HG02642 (cell line): ENCODE data around the gene SUGCT.

Experiments used
- ATAC-seq: cut with Tn5 transposase; IDR thresholded peaks from one replicate; pipeline ENCODE4 v1.9.1; 2021; ENCODE audit warnings: mild to moderate bottlenecking; ENCODE audit not compliant: unreplicated experiment, poor library complexity

The SUGCT gene

GRCh38 chr7:40500219-40500618 lies 365.4 kb downstream of the SUGCT start:
- no peak for ATAC-seq

GRCh38 chr7:40502359-40502758 lies 367.6 kb downstream of the SUGCT start:
- ATAC-seq, result no peak

DNA sequence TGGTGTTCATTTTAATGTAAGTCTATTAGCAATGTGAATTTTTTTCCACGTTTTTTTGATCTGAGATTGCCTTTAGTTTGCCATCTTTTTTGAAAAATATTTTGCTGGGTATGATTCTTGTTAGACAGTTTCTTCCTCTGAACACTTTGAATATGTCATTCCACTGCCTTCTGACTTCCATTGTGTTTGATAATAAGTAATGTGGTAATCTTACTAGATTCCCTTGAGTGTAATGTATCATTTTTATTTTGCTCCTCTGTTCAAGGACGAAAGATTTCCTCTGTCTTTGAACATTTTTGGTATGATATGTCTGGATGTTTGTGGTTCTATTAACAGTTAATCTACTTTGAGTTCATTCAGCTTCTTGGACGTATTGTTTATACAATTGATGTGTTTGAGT lies 371.4 kb downstream of the SUGCT start:
- ATAC-seq, result no peak

- no peak for ATAC-seq
Measured at GRCh38 chr7:40507166-40507565, 372.4 kb downstream of the SUGCT start.

DNA sequence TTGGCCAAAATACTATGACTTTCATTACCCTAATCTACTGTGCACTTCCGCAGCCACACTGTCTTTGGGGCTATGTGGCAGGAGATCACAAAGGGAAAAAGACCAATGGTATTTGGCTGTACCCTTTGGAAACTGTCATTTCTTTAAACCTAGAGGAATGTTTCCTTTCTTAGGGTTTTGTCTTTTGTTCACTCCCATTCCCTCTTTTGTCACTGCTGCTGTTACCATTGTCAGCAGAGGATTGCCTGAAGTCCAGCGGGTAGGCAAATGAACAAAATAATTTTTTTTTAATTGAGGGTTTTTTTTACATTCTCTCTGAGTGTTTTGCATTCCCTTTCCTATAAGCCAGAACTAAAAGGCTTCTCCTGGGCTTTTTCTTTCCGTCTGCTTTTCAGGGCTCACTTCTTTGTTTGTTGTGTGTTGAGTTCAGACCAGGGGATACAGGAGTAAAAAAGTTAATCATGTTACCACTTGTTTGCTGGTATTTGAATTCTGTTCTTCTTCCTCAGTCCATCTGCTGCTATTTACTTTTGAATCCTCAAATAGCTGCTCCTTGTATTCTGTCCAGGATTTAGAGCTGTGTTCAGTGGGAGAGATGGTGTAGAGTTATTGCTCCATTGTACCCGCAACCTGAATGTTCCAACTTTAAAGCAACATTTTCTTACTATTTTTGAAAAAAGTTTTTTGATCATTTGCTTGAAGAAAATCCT lies 374.6 kb downstream of the SUGCT start:
- no peak for ATAC-seq

DNA sequence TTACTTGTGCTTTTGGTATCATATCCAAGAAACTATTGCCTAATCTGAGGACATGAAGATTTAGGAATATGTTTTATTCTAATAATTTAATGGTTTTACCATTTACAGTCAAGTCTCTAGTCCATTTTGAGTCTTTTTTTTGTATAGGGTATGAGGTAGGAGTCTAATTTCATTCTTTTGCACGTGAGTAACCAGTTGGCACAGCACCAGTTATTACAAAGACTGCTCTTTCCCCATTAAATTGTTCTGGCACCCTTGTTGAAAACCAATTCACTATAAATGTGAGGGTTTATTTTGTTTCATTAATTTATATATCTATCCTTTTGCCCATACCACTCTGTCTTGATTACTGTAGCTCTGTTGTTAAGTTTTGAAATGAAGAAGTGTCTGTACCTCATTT lies 381.6 kb downstream of the SUGCT start:
- no peak for ATAC-seq

DNA sequence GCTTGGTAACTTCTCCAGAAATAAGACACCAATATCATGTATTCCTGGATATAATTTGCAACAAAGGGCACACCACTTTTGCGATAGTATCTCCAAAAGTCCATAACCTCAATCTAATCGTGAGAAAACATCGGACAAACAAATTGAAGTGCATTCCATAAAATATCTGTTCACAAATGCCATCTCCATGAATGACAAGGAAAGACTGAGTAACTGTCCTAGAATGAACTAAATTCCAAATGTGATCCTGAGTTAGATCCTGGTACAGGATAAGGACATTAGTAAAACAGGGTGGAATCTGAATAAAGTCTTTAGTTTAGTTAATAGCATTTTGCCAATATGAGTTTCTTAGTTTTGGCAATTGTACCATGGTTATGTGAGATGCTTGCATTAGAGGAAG lies 384.2 kb downstream of the SUGCT start:
- ATAC-seq, result no peak

- no peak for ATAC-seq
Measured at GRCh38 chr7:40520986-40521738, 386.4 kb downstream of the SUGCT start.

GRCh38 chr7:40525764-40526163 lies 391.0 kb downstream of the SUGCT start:
- no peak for ATAC-seq

DNA sequence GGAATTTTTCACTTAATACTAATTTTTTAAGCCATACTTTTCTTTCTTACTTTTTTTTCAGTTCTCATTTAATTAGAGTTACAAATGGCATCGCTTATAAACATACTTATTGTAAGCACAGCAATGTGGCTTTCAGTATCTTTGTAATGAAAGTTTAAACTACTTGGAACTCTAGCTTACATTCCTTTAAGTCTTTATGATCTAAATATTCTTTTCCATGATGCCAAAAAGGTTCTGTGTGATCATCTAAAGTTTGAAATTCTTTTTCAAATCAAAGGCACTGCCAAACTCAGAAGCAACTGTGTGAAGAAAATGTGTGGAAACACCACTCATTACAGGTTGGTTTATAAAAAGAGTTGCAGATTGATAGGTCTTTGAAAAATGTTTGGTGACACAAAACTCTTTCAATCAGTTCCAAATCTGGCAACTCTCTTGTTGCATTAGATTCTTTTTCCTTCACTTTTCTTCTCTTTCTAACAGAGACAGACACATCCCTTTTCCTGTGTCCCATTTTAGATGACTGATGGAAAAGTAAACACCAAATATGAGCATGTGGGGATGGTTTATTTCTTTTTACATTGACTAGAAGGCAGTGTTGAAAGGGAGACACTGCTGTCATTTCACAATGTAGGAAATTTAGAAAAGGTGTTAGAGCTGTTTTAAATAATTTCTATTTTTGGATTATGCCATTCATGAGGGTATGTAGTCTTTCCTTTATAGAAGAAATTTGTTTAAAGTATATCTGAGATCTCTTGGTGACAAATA lies 392.3 kb downstream of the SUGCT start:
- ATAC-seq, result no peak

- ATAC-seq, result no peak
Measured at GRCh38 chr7:40527723-40528122, 392.9 kb downstream of the SUGCT start.

GRCh38 chr7:40530292-40530691 lies 395.5 kb downstream of the SUGCT start:
- no peak for ATAC-seq

DNA sequence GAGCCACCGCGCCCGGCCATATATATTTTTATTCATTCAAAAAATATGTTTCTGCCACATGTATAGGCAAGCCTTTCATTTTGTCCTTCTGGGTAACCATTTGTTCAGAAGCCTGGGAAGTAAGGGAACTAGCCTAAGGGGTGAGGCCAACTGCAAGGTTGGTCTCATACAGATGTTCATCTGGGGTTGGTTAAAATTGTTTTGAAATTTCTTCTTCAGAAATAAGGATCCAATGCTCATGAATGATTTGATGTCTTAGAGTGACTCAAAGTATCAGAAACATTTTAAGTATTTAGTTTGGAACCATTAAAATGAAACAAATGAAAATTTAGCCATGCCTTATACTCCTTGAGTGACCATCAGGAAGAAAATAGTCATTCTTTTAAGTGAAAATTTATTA lies 397.2 kb downstream of the SUGCT start:
- ATAC-seq, result no peak

DNA sequence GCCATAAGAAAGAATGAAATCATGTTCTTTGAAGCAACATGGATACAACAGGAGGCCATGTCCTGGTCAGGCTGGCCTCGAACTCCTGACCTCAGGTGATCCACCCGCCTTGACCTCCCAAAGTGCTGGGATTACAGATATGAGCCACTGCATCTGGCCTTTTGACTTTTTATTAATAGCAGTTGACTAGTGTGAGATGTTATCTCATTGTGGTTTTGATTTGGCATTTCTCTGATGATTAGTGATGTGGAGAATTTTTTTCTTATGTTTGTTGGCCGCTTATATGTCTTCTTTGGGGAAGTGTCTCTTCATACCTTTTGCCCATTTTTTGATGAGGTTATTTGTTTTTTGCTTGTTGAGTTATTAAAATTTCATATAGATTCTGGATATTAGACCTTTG lies 400.9 kb downstream of the SUGCT start:
- ATAC-seq, result no peak

DNA sequence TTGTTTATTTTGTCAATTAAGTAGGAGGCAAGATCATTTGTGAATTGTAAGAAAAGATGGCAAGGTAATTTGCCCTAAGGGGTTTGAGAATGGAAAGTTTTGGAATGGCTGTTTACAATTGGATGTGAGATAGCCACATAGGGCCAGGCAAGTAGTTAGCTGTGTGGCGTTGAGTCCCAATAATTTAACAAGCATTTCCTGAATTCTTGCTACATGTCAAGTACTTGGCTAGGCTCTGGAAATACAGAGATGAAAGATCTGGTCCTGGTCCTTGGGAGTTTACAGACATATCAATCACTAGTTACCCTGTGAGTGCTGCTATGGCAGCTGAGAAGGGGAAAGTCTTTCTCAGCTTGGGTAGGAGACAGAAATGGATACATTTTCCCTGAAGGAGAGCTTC lies 401.6 kb downstream of the SUGCT start:
- no peak for ATAC-seq

- no peak for ATAC-seq
Measured at GRCh38 chr7:40538281-40538680, 403.5 kb downstream of the SUGCT start.

DNA sequence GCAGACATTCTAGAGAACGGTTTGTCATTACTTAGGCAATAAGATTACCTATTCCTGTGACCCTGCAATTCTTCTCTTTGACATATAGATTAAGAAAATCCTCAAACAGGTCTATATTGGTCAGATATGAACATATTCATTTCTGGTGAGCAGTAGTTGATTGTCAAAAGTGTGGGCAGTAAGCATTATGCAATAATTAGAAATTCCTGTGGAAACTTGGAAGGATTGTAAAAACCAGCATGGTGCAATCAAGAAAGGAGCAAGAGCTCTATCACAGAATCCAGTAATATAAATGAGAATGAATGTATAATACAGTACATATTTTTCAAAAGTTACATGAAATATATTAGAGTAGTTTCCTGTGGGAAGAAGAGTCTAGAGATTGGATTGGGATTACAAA lies 406.5 kb downstream of the SUGCT start:
- no peak for ATAC-seq

DNA sequence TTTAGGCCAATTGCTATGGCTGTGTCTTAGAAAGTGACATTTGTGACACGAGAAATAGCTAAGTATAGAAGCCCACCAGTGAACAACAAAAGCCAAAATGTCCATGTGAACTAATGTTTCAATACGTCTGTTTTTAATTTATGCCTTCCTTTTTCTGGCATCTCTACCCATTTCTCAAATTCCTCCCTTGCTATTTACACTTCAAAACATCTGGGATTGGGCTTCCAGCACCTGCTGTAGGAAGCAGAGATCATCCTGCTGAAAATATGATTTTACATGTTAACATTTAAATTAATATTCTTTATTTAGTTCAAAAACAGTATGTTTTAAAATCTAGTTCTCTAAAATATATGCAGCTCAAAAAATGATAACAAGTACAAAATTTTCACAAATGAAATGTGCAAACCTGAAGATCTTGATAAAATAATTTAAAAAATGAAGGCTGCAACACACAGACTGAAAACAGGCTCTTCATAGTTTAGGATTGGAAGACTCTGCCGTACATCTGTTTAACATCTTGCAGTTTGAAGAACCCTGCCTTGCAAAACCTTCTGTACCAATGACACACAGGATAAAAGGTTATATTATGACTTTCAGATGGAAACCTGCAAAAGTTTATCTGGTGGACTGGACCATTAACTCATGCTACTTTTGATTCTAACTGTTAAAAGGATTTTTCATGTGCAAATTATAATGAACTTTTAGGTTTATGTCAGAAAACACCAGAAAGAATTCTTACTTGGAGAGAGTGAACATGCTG lies 408.4 kb downstream of the SUGCT start:
- no peak for ATAC-seq

DNA sequence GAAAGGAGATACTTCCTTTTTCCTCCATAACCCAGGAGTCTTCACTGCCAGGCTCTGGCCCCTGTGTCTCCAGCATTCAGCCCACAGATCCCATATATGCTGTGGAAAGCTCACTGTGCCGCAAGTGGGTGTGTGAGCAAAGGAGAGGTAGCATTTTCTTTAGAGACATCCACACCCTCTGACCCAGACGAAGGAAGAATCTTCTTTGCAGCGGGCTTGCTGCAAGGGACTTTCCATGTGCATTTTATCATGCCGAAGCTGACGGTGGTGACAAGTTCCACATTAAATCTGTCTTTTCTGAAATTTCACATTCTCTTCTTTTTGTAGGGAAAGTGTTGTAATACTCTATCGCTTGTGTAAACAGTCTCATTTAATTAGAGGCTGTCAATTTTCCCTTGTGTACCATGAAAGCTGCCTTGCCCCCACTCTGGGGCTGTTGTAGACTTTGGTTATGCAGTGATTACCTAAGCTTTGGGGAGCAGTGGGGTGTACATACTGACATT lies 409.5 kb downstream of the SUGCT start:
- ATAC-seq, result no peak

DNA sequence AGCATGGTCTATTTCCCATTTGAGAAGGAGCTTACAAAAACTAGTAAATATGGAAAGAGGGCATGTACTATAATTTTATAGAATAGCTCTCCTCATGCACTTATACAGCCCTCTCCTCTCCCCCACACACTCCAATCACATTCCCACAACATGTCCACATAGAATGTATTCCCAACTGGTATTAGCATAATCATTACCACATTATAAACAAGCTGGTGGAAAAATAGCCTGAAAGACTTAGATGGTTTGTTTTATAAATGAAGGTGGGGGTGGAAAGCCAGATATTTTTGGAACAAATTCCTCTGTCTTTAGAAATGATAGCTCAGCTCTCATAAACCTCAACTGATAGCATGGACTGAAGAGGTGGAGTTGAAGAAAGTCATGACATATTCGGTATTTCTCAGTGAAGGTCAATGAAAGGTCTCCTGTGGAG lies 410.1 kb downstream of the SUGCT start:
- no peak for ATAC-seq
